Fibroblast of lung (primary cell): ENCODE data around the gene ZNF813.
"Not testable (repeated sequence)": the region's sequence is repeated elsewhere in the genome, so short reads cannot be mapped to it uniquely, and the experiment has no call there.

ENCODE experiments used
- CTCF ChIP-seq, 2 donors: IDR thresholded peaks in 1 of 2; conservative IDR thresholded peaks in 1 of 2; 1 replicate in 1 of 2; 2 replicates in 1 of 2; pipeline ENCODE4 v1.5.1; 2011 to 2012; ENCODE audit warnings: low read length in 2 of 2, control low read depth in 1 of 2, inconsistent platforms in 1 of 2, low read depth in 1 of 2, mild to moderate bottlenecking in 1 of 2
- EZH2 ChIP-seq: IDR thresholded peaks from 2 replicates; pipeline ENCODE4 v1.5.1; 2012; ENCODE audit warnings: low read length, control low read depth, mild to moderate bottlenecking; ENCODE audit errors: missing control alignments

GRCh38 chr19:53497311-53498023 lies 29.9 kb downstream of the ZNF813 start:
- not testable (repeated sequence) for TF ChIP-seq CTCF (conservative IDR thresholded peaks at IDR 0.05 in 1 of 2, IDR thresholded peaks at IDR 0.05 in 1 of 2; ENCODE audit: low read depth in 1 of 2, low read length in 2 of 2); EZH2
